Thoracic aorta (tissue), 2 donors: ENCODE measurements around the gene FTCDNL1. TPM values are rescaled to one million over a fixed set of nuclear protein-coding genes. Genes with fewer than 3 reads are reported as not detected.

Experiments
- ATAC-seq: fragments of 150-250 bp; one replicate; pipeline ENCODE4 v1.8.0; 2017; ENCODE audit warnings: low read depth; ENCODE audit not compliant: insufficient number of reproducible peaks, low FRiP score
- DNase-seq: peaks from one replicate; pipeline ENCODE4 v3.0.0-alpha.2; 2020; ENCODE audit warnings: low spot score
- H3K27ac ChIP-seq, 2 donors: fragments of 200-600 bp; sonication (generic); 1 replicate in 1 of 2; 2 replicates in 1 of 2; pipeline ENCODE4 v1.5.1; 2016; ENCODE audit warnings: mild to moderate bottlenecking in 2 of 2, moderate library complexity in 2 of 2
- H3K27me3 ChIP-seq: fragments of 200-600 bp; sonication (generic); replicated peaks from 2 replicates; pipeline ENCODE4 v1.6.0; 2016; ENCODE audit warnings: mild to moderate bottlenecking; ENCODE audit not compliant: insufficient read depth
- H3K36me3 ChIP-seq: fragments of 200-600 bp; sonication (generic); one replicate; pipeline ENCODE4 v1.5.1; 2016
- H3K4me1 ChIP-seq, 2 donors: fragments of 200-600 bp; sonication (generic); 1 replicate in 1 of 2; 2 replicates in 1 of 2; pipeline versions ENCODE4 v1.5.1 to v1.6.0; 2016; ENCODE audit warnings: low read depth in 2 of 2, mild to moderate bottlenecking in 1 of 2; ENCODE audit not compliant: control insufficient read depth in 1 of 2
- H3K4me3 ChIP-seq: fragments of 200-600 bp; sonication (generic); 2 replicates; pipeline ENCODE4 v1.5.1; 2016; ENCODE audit warnings: mild to moderate bottlenecking
- H3K9me3 ChIP-seq: fragments of 200-600 bp; sonication (generic); 2 replicates; pipeline ENCODE4 v1.5.1; 2016
- total RNA-seq, 2 donors: library from RNA; depleted of rRNA; stranded (reverse); fragments of >200 nt; gene quantifications; one replicate each; pipeline versions ENCODE4 v1.1.0 to v1.2.3, GENCODE V29; 2016
- TF ChIP-seq, protein P1 (sequence below): fragments of 200-600 bp; sonication (generic); IDR thresholded peaks from one replicate; pipeline ENCODE4 v1.5.1; 2019; ENCODE audit warnings: antibody characterized with exemption

The FTCDNL1 gene
- total RNA-seq, 2 donors from 2014 or later = 3.4 TPM; not detected in 1

DNA sequence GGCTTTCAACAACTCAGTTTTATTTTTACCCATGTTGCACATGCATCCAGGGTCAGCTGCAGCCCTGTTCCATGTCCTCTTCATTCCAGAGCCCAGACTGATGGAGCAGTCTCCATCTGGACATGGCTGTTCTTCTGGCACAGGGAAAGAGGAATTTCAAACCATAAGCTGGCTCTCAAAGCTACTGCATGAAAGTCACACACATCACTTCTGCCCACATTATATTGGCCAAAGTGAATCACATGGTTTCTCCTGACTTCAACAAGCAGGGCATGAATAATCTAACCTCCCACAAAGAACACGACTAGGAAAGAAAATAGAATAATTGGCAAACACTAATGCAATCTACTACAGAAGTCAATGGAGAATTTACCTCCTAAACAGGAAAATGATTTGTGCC is 94.2 kb downstream of the FTCDNL1 start:
- no peak overlapping the region for H3K27ac ChIP-seq
- no peaks in the 10 kb centered on the region for H3K36me3 ChIP-seq
- no peak overlapping the region for H3K4me3 ChIP-seq
- DNase-seq = no peak
- TF ChIP-seq, protein P1, sequence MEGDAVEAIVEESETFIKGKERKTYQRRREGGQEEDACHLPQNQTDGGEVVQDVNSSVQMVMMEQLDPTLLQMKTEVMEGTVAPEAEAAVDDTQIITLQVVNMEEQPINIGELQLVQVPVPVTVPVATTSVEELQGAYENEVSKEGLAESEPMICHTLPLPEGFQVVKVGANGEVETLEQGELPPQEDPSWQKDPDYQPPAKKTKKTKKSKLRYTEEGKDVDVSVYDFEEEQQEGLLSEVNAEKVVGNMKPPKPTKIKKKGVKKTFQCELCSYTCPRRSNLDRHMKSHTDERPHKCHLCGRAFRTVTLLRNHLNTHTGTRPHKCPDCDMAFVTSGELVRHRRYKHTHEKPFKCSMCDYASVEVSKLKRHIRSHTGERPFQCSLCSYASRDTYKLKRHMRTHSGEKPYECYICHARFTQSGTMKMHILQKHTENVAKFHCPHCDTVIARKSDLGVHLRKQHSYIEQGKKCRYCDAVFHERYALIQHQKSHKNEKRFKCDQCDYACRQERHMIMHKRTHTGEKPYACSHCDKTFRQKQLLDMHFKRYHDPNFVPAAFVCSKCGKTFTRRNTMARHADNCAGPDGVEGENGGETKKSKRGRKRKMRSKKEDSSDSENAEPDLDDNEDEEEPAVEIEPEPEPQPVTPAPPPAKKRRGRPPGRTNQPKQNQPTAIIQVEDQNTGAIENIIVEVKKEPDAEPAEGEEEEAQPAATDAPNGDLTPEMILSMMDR = no peak
- H3K27me3 ChIP-seq = no peaks in the 10 kb centered on the region
- no peak for ATAC-seq
- H3K4me1 ChIP-seq = peaks cover 0 to 10% of the 10 kb centered on the region in 2 donors
- no peaks in the 10 kb centered on the region for H3K9me3 ChIP-seq

DNA sequence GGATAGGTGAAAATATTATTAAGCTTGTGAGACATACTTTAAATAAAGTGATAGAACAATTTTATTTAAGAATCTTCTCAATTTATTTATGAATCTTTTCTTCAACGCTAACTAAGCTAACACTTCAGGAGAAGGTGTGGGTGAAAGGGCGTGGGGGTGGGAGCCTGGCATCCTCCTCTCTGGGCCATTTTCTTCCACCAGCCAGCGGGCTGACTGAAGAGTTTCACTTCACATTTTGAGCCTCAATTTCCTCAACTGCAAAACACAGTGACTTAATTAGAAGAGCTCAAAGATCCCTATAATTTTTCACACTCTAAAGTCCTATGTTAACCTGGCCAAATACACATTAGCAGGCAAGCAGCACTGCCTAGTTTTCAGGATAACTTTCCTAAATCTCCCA is 94.8 kb downstream of the FTCDNL1 start:
- TF ChIP-seq, protein P1 = no peak
- peaks cover 0 to 10% of the 10 kb centered on the region in 2 donors for H3K4me1 ChIP-seq
- no peaks in the 10 kb centered on the region for H3K9me3 ChIP-seq
- no peak overlapping the region for H3K27ac ChIP-seq
- no peaks in the 10 kb centered on the region for H3K36me3 ChIP-seq
- ATAC-seq (no peak), DNase-seq (no peak)
- H3K27me3 ChIP-seq = no peaks in the 10 kb centered on the region
- no peak overlapping the region for H3K4me3 ChIP-seq

DNA sequence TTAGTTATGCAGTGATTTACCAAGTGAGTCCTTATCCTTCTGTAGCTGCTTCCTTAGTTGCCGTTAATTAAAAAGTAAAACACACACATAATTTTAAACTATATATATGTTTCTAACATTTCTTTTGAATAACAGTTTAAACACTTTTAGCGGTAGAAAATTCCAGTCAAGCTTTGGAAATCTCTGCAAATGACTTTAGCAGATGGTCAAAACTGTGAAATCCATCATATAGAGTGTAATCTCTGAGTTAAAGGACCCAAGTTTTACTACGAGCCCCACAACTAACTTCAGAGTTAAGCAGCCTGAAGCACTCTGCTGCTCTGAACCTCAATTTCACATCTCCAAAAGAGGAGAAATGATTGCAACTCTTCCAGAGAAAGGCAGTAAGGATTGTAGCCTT is 96.2 kb downstream of the FTCDNL1 start:
- Histone ChIP-seq H3K36me3 (no peaks in the 10 kb centered on the region), H3K9me3 (no peaks in the 10 kb centered on the region), H3K4me1 (peaks cover 0 to 10% of the 10 kb centered on the region in 2 donors), H3K27ac (no peak overlapping the region), H3K27me3 (no peaks in the 10 kb centered on the region), H3K4me3 (no peak overlapping the region)
- ATAC-seq (no peak), DNase-seq (no peak)
- TF ChIP-seq, protein P1 = no peak

DNA sequence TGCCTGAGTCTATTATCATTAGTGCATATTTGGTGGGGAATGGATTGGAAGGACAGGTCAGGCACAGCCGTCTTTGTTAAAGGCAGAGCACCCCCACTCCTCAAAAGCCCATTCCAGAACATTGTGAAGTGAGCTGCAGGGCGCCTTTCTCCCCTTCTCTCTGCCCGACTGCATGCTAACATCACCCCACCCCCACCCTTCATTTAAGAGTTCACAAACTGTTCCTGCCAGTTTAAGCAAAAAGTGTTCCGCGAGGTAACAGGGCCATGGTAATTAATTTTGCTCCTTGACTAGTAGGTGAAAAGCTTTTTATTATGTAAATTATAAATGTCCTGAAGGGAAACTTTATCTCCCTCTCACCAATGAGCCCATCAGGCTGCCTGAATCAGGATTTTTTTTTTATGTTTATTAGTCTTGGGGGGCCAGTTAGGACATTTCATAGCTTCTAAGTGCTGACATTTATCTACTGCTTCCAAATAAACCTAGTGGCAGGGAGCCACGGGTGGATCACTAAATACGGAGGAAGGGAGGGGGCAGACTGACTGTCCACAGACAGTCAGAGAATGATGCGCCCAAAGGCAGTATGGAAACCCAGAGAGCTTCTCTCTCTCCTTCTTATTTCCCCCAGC is 99.4 kb downstream of the FTCDNL1 start:
- H3K4me1 ChIP-seq = no peaks in the 10 kb centered on the region

DNA sequence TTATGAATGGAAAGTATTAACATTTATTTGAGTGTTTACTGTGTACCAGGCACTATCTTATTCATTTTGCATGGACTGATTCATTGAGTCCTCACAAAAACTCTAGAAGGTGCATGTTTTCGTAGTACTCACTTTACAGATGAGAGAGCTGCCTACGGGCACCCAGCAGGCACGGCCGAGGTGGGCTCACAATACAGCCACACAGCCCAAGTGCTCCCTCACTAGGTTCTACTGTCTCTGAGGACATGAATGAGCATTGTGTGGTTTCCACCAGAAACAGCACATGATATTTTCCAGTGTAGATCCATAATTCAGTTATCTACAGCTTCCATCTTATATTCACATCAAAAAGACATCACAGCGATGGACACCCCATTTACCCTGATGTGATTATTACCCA is 101.4 kb downstream of the FTCDNL1 start:
- TF ChIP-seq, protein P1 = no peak
- Histone ChIP-seq H3K36me3 (no peaks in the 10 kb centered on the region), H3K27me3 (no peaks in the 10 kb centered on the region), H3K27ac (no peak overlapping the region), H3K9me3 (no peaks in the 10 kb centered on the region), H3K4me3 (no peak overlapping the region), H3K4me1 (no peaks in the 10 kb centered on the region)
- ATAC-seq = no peak
- DNase-seq = no peak

More for the DNA sequence above, 99.4 kb downstream of the FTCDNL1 start:
- H3K9me3 ChIP-seq = no peaks in the 10 kb centered on the region
- ATAC-seq = no peak
- TF ChIP-seq, protein P1 = no peak
- H3K27me3 ChIP-seq = no peaks in the 10 kb centered on the region
- DNase-seq = no peak
- H3K27ac ChIP-seq = no peak overlapping the region
- no peak overlapping the region for H3K4me3 ChIP-seq
- H3K36me3 ChIP-seq = no peaks in the 10 kb centered on the region
